GM21526 (cell line): ENCODE data around the gene S100A8.
"Not testable (repeated sequence)": the region's sequence is repeated elsewhere in the genome, so short reads cannot be mapped to it uniquely, and the experiment has no call there.

Experiments
- ATAC-seq: cut with Tn5 transposase; IDR thresholded peaks from one replicate; pipeline ENCODE4 v1.9.1; 2021; ENCODE audit warnings: moderate library complexity; ENCODE audit not compliant: unreplicated experiment, low FRiP score

Gene S100A8

GRCh38 chr1:153349363-153350320 is 41.2 kb downstream of the S100A8 start:
- ATAC-seq = no peak

DNA sequence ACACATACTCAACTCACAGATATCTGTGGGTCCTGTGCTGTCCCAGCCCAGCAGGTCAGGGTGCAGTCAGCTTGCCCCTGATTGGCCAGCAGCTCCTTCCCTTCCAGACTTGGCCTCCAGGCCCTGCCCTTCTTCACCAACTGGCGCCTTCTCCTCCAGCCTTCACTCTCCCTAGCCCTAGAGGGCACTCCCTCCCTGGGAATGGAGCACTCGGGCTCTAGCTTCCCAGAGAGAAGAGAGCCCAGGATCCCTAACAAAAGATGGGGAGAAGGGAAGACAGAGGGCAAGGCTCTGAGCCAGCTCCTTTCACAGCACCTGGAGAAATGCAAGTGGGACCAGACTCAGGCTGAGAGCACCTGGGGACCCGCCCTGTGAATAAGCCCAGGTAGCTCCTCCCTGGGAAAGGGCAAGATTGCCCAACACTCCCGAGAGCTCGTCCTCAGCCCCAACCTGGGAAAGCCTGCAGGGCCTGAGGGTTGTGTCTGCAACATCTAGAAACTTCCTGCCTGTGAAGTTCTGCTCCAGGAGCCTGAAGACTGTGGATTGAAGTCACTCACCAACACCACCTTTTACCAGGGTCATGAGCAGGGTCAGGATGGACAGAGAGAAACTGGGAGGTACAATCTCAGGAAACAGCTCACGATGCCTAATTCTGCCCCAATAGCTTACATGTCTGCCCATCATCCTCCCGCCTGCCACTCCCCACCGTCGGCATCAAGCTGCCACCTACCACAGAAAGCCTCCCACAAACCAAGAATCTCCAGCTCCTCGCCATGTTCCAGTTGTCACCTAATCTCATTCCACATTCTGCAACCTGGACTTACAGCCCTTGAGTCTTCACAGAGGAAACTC is 42.1 kb downstream of the S100A8 start, which contains the start of gene PGLYRP4:
PGLYRP4 (minus strand) TSS at position 331 of the 852 bp plus-strand sequence. CDS start 909 bp downstream, outside the sequence.
- ATAC-seq = no peak

- no peak for ATAC-seq
Measured at GRCh38 chr1:153347856-153348255, 43.0 kb downstream of the S100A8 start.

GRCh38 chr1:153347049-153347448 is 43.8 kb downstream of the S100A8 start:
- ATAC-seq = not testable (repeated sequence)

DNA sequence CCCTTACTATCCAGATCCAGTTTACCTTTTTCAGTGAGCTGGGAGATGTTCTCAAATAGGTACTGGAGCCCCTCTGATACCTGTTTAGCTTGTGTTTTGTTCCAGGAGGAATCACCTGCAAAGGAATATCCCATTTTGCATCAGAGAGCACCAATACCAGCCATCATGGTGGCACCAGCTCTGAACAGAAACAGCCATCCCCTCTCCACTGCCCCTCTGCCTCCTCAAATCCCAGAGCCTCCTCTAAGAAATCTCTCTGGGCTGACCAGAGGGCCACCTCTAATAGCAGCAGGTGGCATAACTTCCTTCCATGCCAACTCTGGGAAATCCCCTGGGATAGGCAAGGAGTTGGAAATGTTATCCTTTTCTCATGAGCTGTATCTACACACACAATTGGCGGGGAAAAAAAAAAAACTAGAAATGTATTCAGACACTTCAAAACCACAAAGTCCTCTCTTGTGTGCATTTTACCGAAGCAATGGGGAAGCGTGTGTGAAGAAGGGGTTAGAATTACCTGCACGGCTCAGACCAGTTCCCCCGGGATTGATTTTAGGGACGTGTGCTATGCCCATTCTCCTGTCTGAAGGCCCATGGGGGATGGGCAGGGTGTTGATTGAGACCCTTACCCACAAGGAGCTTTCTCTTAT is 44.7 kb downstream of the S100A8 start:
- ATAC-seq = no peak

GRCh38 chr1:153345187-153346076 is 45.4 kb downstream of the S100A8 start:
- no peak for ATAC-seq

DNA sequence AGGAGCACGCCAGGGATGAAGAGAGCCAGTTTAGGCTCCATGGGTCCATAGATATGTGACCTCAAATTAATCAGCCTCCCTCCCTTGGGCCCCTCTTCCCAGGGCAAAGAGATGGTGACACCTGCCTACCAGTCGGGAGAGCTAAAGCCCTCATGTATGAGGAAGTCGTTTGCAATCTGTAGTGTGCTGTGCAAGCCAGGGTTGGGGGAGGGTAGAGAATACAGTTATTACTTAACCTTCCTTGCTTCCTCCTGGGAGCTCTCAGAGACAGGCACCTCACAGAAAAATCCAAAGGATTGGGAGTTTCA is 46.2 kb downstream of the S100A8 start:
- ATAC-seq = no peak

- no peak for ATAC-seq
Measured at GRCh38 chr1:153343811-153344717, 46.8 kb downstream of the S100A8 start.

DNA sequence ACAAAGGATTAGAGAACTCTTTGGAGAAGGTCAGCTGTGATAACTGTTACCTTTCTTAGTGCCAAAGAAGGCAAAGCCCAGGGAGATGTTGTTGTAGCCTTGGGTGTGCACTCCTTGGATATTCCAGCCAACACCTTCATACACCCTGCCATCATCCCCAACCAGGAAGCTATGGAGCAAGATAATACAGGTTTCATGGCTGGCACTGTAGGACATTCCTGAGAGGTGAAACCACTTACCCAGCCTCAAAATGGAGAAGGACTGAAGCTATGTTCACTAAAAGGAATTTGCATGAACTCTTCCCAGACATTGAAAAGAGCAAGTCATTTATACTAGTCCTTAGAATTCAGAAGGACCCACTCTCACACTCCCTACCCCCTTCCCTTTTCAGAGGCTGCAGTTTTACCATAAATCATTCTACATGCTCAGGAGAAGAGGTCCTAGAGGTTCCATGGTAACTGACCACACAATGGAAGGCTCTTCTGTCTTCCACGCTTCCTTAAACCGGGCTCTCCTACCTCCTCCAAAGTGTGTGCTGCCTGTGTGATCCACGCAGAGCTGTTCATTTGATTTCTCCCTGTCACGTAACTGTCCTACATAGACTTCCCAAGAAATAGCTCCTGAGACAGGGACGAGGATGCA is 47.7 kb downstream of the S100A8 start:
- ATAC-seq = no peak

DNA sequence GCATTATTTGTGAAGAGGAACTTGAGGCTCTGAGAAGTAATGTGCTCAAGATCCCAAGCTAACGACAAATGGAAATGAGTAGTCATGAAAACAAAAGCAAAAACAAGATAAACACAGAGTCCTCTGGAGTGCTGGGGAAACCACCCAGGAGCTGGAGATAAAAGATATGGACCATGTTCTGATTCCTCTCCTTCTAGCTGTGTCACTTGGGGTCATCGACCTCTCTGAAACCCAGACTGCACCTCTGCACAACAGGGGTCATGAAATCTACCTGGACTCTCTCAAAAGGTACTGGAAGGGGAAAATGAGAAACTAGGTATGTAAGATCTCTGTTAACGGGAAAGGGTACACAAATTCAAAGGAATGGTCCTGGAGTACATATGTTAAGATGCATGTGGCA is 48.7 kb downstream of the S100A8 start:
- no peak for ATAC-seq

GRCh38 chr1:153341431-153341934 is 49.4 kb downstream of the S100A8 start:
- no peak for ATAC-seq

DNA sequence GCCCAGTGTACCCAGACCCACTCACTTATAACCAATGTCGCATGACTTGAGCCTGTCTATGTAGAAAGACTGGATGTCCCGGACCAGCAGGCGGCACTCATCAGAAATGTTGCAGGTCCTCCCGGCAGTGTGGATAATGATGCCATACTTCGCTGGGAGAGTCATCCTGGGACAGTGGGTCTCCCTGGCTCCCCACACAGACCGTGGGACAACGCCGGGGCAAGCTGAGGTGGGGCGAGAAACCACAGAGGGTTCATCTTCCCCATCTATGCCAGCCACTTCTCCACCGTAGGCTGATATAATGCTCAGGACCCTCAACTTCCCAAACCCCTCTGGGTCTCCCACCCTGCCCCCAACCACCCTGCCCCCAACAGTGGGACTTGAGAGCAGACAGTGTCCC is 50.5 kb downstream of the S100A8 start:
- ATAC-seq = no peak
